ENCODE measurements around the gene HSPA12B. TPM values are rescaled to one million over a fixed set of nuclear protein-coding genes. Genes with fewer than 3 reads are reported as not detected.
A peak's percentile ranks its signal among the peaks of the same experiment; 100 is the strongest.

Gene HSPA12B
- total and polyA plus RNA-seq, 2 of the 13 experiments (the other 11 are each of a cell fraction or from before 2014, with no cell fraction given), result 0.01 TPM; not detected in 1

GRCh38 chr20:3786126-3786484 is 53.6 kb downstream of the HSPA12B start:
- Histone ChIP-seq H3K36me3 (replicated peaks in 1 of 2; ENCODE audit: control insufficient read depth in 1 of 2, insufficient read depth in 2 of 2, low read length in 2 of 2) (no peaks in the 10 kb centered on the region), H3K9ac (ENCODE audit: insufficient read depth, low read depth, low read length) (peak overlapping the region; percentile 82), H3K79me2 (ENCODE audit: insufficient read depth, low read length) (peaks cover 9% of the 10 kb centered on the region), H3K4me1 (ENCODE audit: insufficient read depth, low read length) (peaks cover 85% of the 10 kb centered on the region), H3K4me3 (replicated peaks in 1 of 3; ENCODE audit: insufficient read depth in 1 of 3, low read depth in 2 of 3, low read length in 3 of 3) (peak overlapping the region; percentile 52 to 82 (median 82); a peak in 5 of 6 replicates), H3K9me3 (ENCODE audit: low read length) (no peaks in the 10 kb centered on the region), H3K27ac (ENCODE audit: extremely low read length, insufficient read depth, low read length) (peak overlapping the region; percentile 34), H2AFZ (ENCODE audit: low read length) (no peak overlapping the region), H3K4me2 (ENCODE audit: low read depth, low read length) (peak overlapping the region; percentile 94), H3K27me3 (ENCODE audit: control insufficient read depth in 1 of 2, insufficient read depth in 2 of 2, low read length in 2 of 2) (peaks cover 0 to 18% of the 10 kb centered on the region in 2 experiments; a peak in 3 of 5 replicates), H4K20me1 (ENCODE audit: insufficient read depth, low read length) (peaks cover 5% of the 10 kb centered on the region; the same call in 1 of the 2 replicates)
- ATAC-seq (no peak), FAIRE-seq (no peak), DNase-seq (ENCODE audit: low spot score) (no peak)
- POLR2A ChIA-PET, result interaction anchor here (0.6 to 10.4 kb wide), 14 partner anchors 8 to 298 kb away, joined by 3 to 134 read pairs (median 4); partner anchors contain the start of genes ADISSP, AP5S1 and CDC25B
- intact Hi-C loops (cut with micrococcal nuclease; ENCODE audit: unreplicated experiment), result loop anchor here (2.0 kb wide), 1 partner anchor 61 kb away; the partner anchor contains the start of gene MAVS
- in situ Hi-C loops (cut with HindIII; ENCODE audit: extremely low pct_ligation_motif_present, low pct_unique_long_range_greater_than_20kb), result loop anchor here (5.0 kb wide), 1 partner anchor 61 kb away; the partner anchor contains the start of gene MAVS
- BruUV-seq (replicated peaks), result no TSS peak
- 55% methylated on average over 22 of the region's 35 CpGs for WGBS (ENCODE audit: low lambda C conversion rate)
- CTCF ChIA-PET (ENCODE audit: low intra/inter-chr PET ratio, low total read pairs), result interaction anchor here (1.3 to 4.6 kb wide), 5 partner anchors 26 to 299 kb away, joined by 3 to 119 read pairs (median 7); partner anchors contain the start of gene AP5S1
- TF ChIP-seq BORCS8-MEF2B (CRISPR knock-in tag; IDR thresholded peaks at IDR 0.05) (peak; percentile 31; the same call in 1 of the 2 replicates), PAF1 (CRISPR knock-in tag; IDR thresholded peaks at IDR 0.05) (no peak), BCL6 (CRISPR knock-in tag; IDR thresholded peaks at IDR 0.05) (0 out of 2 replicates have a peak, but pooled peaks have one; percentile 6), REPIN1 (CRISPR knock-in tag; IDR thresholded peaks at IDR 0.05; ENCODE audit: borderline replicate concordance, low read depth) (0 out of 2 replicates have a peak, but pooled peaks have one; percentile 9), RCOR2 (CRISPR knock-in tag; IDR thresholded peaks at IDR 0.05) (no peak), GATAD1 (CRISPR knock-in tag; IDR thresholded peaks at IDR 0.05) (peak; percentile 18; the same call in 1 of the 2 replicates), ZNF280B (CRISPR knock-in tag; IDR thresholded peaks at IDR 0.05; ENCODE audit: borderline replicate concordance) (peak; percentile 97), CBX5 (CRISPR knock-in tag; IDR thresholded peaks at IDR 0.05; ENCODE audit: borderline replicate concordance) (0 out of 2 replicates have a peak, but pooled peaks have one; percentile 38), HOXA3 (CRISPR knock-in tag; IDR thresholded peaks at IDR 0.05) (peak; percentile 43; the same call in 1 of the 2 replicates), ZBTB14 (CRISPR knock-in tag; IDR thresholded peaks at IDR 0.05) (peak; percentile 26; the same call in 1 of the 2 replicates), ETV6 (CRISPR knock-in tag; conservative IDR thresholded peaks at IDR 0.05) (peak; percentile 33; the same call in 1 of the 2 replicates), MXD3 (CRISPR knock-in tag; IDR thresholded peaks at IDR 0.05) (peak; percentile 21; the same call in 1 of the 2 replicates), NFKBIZ (CRISPR knock-in tag; IDR thresholded peaks at IDR 0.05) (0 out of 2 replicates have a peak, but pooled peaks have one; percentile 15), FOXC1 (CRISPR knock-in tag; IDR thresholded peaks at IDR 0.05; ENCODE audit: borderline replicate concordance) (no peak), ERF (CRISPR knock-in tag; IDR thresholded peaks at IDR 0.05) (no peak), ZNF552 (CRISPR knock-in tag; IDR thresholded peaks at IDR 0.05; ENCODE audit: borderline replicate concordance) (no peak), ATF6 (CRISPR knock-in tag; conservative IDR thresholded peaks at IDR 0.05) (no peak), ZNF468 (CRISPR knock-in tag; IDR thresholded peaks at IDR 0.05) (0 out of 2 replicates have a peak, but pooled peaks have one; percentile 73)

Data from HepG2 (cell line).